Measurements from ENCODE around the gene IPO4. TPM values are rescaled to one million over a fixed set of nuclear protein-coding genes. Genes with fewer than 3 reads are reported as not detected.
A peak's percentile ranks its signal among the peaks of the same experiment; 100 is the strongest.

IPO4 gene
- polyA plus RNA-seq, 6 donors from 2014 or later = 5.4 to 19.0 (median 12.6) TPM

GRCh38 chr14:24131549-24131966 lies 57.1 kb downstream of the IPO4 start:
- Mint-ChIP-seq H3K36me3 (no peaks in the 10 kb centered on the region), H3K27ac (no peak overlapping the region)

GRCh38 chr14:24130717-24131548 lies 57.7 kb downstream of the IPO4 start:
- no peaks in the 10 kb centered on the region for H3K9me3 Mint-ChIP-seq
- no peaks in the 10 kb centered on the region for H3K27me3 Mint-ChIP-seq
- H3K4me3 Mint-ChIP-seq = peak overlapping the region in 1 of 8 donors; percentile 15
- peak overlapping the region in 1 of 6 donors; percentile 54 for H3K27ac Mint-ChIP-seq
- ATAC-seq (ENCODE audit: low read depth in 2 of 2) (no peak), DNase-seq (no peak)
- peaks cover 24 to 36% (median 29%) of the 10 kb centered on the region in 3 donors for H3K4me1 Mint-ChIP-seq
- no peaks in the 10 kb centered on the region for H3K36me3 Mint-ChIP-seq

More at GRCh38 chr14:24131549-24131966, 57.1 kb downstream of the IPO4 start:
- Mint-ChIP-seq H3K9me3 (no peaks in the 10 kb centered on the region), H3K4me1 (peaks cover 26 to 36% (median 30%) of the 10 kb centered on the region in 3 donors), H3K27me3 (no peaks in the 10 kb centered on the region), H3K4me3 (no peak overlapping the region)
- ATAC-seq (ENCODE audit: low read depth in 2 of 2) (no peak), DNase-seq (no peak)

GRCh38 chr14:24130380-24130716 lies 58.3 kb downstream of the IPO4 start, which contains the start of gene FITM1:
FITM1 (plus strand) TSS chr14:24130659; CDS start chr14:24131564, 905 bp downstream.
- no peak for ATAC-seq (ENCODE audit: low read depth in 2 of 2)
- DNase-seq = no peak
- no peaks in the 10 kb centered on the region for H3K27me3 Mint-ChIP-seq
- peaks cover 20 to 34% (median 26%) of the 10 kb centered on the region in 3 donors for H3K4me1 Mint-ChIP-seq
- peak within 1 kb of the TSS in 1 of 8 donors; percentile 15 for H3K4me3 Mint-ChIP-seq
- H3K27ac Mint-ChIP-seq = peak within 1 kb of the TSS in 1 of 6 donors; percentile 78
- no peaks in the 10 kb centered on the region for H3K36me3 Mint-ChIP-seq
- H3K9me3 Mint-ChIP-seq = no peaks in the 10 kb centered on the region

Other genes starting within 250 kb of the IPO4 start
- gene DHRS4, start 235.0 kb downstream of the IPO4 start, polyA plus RNA-seq (ENCODE audit: low read depth in 6 of 6) = 10 to 100 TPM; 13.3 to 27.0 (median 21.8) TPM
- gene DHRS4L2, start 199.9 kb downstream of the IPO4 start, polyA plus RNA-seq (ENCODE audit: low read depth in 6 of 6) = 10 to 100 TPM in 5 of 6 donors, 1 to 10 TPM in 1; 8.6 to 18.3 (median 16.9) TPM
- under 1 TPM in 2 of 6 donors, not detected in 4; 0.10 to 0.11 TPM for gene CARMIL3, start 136.8 kb downstream of the IPO4 start, polyA plus RNA-seq (ENCODE audit: low read depth in 6 of 6)
- gene CPNE6, start 117.3 kb downstream of the IPO4 start, polyA plus RNA-seq (ENCODE audit: low read depth in 6 of 6) = 1 to 10 TPM in 1 of 6 donors, not detected in 5; 1.1 TPM
- gene PCK2, start 94.5 kb downstream of the IPO4 start, polyA plus RNA-seq (ENCODE audit: low read depth in 6 of 6) = 10 to 100 TPM; 26.5 to 48.0 (median 36.8) TPM
- gene DCAF11, start 74.0 kb downstream of the IPO4 start, polyA plus RNA-seq (ENCODE audit: low read depth in 6 of 6) = 100 to 1,000 TPM in 1 of 6 donors, 10 to 100 TPM in 5; 65.8 to 106 (median 78.5) TPM
- gene NRL, start 73.9 kb downstream of the IPO4 start, polyA plus RNA-seq (ENCODE audit: low read depth in 6 of 6) = 1 to 10 TPM; 2.3 to 8.9 (median 6.4) TPM
- 1 to 10 TPM in 1 of 6 donors, under 1 TPM in 4, not detected in 1; 0.29 to 1.4 (median 0.53) TPM for gene FITM1, start 58.2 kb downstream of the IPO4 start, polyA plus RNA-seq (ENCODE audit: low read depth in 6 of 6)
- 100 to 1,000 TPM; 704 to 932 (median 769) TPM for gene PSME1, start 52.6 kb downstream of the IPO4 start, polyA plus RNA-seq (ENCODE audit: low read depth in 6 of 6)
- 10 to 100 TPM in 2 of 6 donors, 1 to 10 TPM in 4; 5.9 to 15.3 (median 9.2) TPM for gene EMC9, start 47.2 kb downstream of the IPO4 start, polyA plus RNA-seq (ENCODE audit: low read depth in 6 of 6)
- 100 to 1,000 TPM; 257 to 514 (median 294) TPM for gene PSME2, start 42.2 kb downstream of the IPO4 start, polyA plus RNA-seq (ENCODE audit: low read depth in 6 of 6)
- gene RNF31, start 41.3 kb downstream of the IPO4 start, polyA plus RNA-seq (ENCODE audit: low read depth in 6 of 6) = 10 to 100 TPM; 21.0 to 47.2 (median 32.1) TPM
- gene IRF9, start 27.6 kb downstream of the IPO4 start, polyA plus RNA-seq (ENCODE audit: low read depth in 6 of 6) = 100 to 1,000 TPM in 3 of 6 donors, 10 to 100 TPM in 3; 86.7 to 140 (median 97.2) TPM
- gene REC8, start 16.7 kb downstream of the IPO4 start, polyA plus RNA-seq (ENCODE audit: low read depth in 6 of 6) = 1 to 10 TPM; 3.6 to 9.6 (median 6.9) TPM
- gene TM9SF1, start 6.6 kb upstream of the IPO4 start, polyA plus RNA-seq (ENCODE audit: low read depth in 6 of 6) = 10 to 100 TPM; 34.5 to 43.9 (median 37.0) TPM
- gene TSSK4, start 16.9 kb upstream of the IPO4 start, polyA plus RNA-seq (ENCODE audit: low read depth in 6 of 6) = 1 to 10 TPM in 3 of 6 donors, under 1 TPM in 2, not detected in 1; 0.36 to 1.7 (median 1.4) TPM
- gene CHMP4A, start 24.7 kb upstream of the IPO4 start, polyA plus RNA-seq (ENCODE audit: low read depth in 6 of 6) = 100 to 1,000 TPM; 139 to 167 (median 157) TPM
- gene MDP1, start 27.2 kb upstream of the IPO4 start, polyA plus RNA-seq (ENCODE audit: low read depth in 6 of 6) = 10 to 100 TPM; 32.7 to 48.2 (median 37.3) TPM
- 100 to 1,000 TPM; 306 to 385 (median 326) TPM for gene NEDD8, start 43.6 kb upstream of the IPO4 start, polyA plus RNA-seq (ENCODE audit: low read depth in 6 of 6)
- gene GMPR2, start 44.1 kb upstream of the IPO4 start, polyA plus RNA-seq (ENCODE audit: low read depth in 6 of 6) = 100 to 1,000 TPM in 3 of 6 donors, 10 to 100 TPM in 3; 90.3 to 120 (median 99.2) TPM
- gene TINF2, start 53.8 kb upstream of the IPO4 start, polyA plus RNA-seq (ENCODE audit: low read depth in 6 of 6) = 100 to 1,000 TPM; 238 to 289 (median 254) TPM
- not detected for gene TGM1, start 74.4 kb upstream of the IPO4 start, polyA plus RNA-seq (ENCODE audit: low read depth in 6 of 6)
- 10 to 100 TPM; 22.2 to 36.2 (median 22.8) TPM for gene RABGGTA, start 82.8 kb upstream of the IPO4 start, polyA plus RNA-seq (ENCODE audit: low read depth in 6 of 6)
- gene DHRS1, start 111.0 kb upstream of the IPO4 start, polyA plus RNA-seq (ENCODE audit: low read depth in 6 of 6) = 10 to 100 TPM; 20.4 to 38.5 (median 29.3) TPM
- gene NOP9, start 111.0 kb upstream of the IPO4 start, polyA plus RNA-seq (ENCODE audit: low read depth in 6 of 6) = 1 to 10 TPM in 5 of 6 donors, under 1 TPM in 1; 0.83 to 2.4 (median 1.3) TPM
- gene CIDEB, start 119.2 kb upstream of the IPO4 start, polyA plus RNA-seq (ENCODE audit: low read depth in 6 of 6) = 10 to 100 TPM in 1 of 6 donors, 1 to 10 TPM in 5; 4.9 to 10.4 (median 8.1) TPM
- 1 to 10 TPM in 1 of 6 donors, under 1 TPM in 5; 0.28 to 1.2 (median 0.69) TPM for gene LTB4R2, start 121.3 kb upstream of the IPO4 start, polyA plus RNA-seq (ENCODE audit: low read depth in 6 of 6)
- gene LTB4R, start 122.7 kb upstream of the IPO4 start, polyA plus RNA-seq (ENCODE audit: low read depth in 6 of 6) = 1 to 10 TPM; 1.4 to 2.4 (median 2.1) TPM
- under 1 TPM in 3 of 6 donors, not detected in 3; 0.29 to 0.53 (median 0.32) TPM for gene ADCY4, start 146.3 kb upstream of the IPO4 start, polyA plus RNA-seq (ENCODE audit: low read depth in 6 of 6)
- gene RIPK3, start 151.2 kb upstream of the IPO4 start, polyA plus RNA-seq (ENCODE audit: low read depth in 6 of 6) = 10 to 100 TPM in 2 of 6 donors, 1 to 10 TPM in 3, not detected in 1; 7.7 to 12.9 (median 9.3) TPM
- gene NFATC4, start 179.4 kb upstream of the IPO4 start, polyA plus RNA-seq (ENCODE audit: low read depth in 6 of 6) = under 1 TPM in 2 of 6 donors, not detected in 4; 0.19 to 0.43 TPM
- gene NYNRIN, start 210.2 kb upstream of the IPO4 start, polyA plus RNA-seq (ENCODE audit: low read depth in 6 of 6) = under 1 TPM in 2 of 6 donors, not detected in 4; 0.05 to 0.14 TPM
- gene CBLN3, start 240.9 kb upstream of the IPO4 start, polyA plus RNA-seq (ENCODE audit: low read depth in 6 of 6) = 1 to 10 TPM in 5 of 6 donors, under 1 TPM in 1; 0.70 to 2.6 (median 2.1) TPM
- gene KHNYN, start 241.1 kb upstream of the IPO4 start, polyA plus RNA-seq (ENCODE audit: low read depth in 6 of 6) = 10 to 100 TPM; 22.8 to 39.8 (median 24.0) TPM